Measurements from ENCODE around the gene SPIN2B.
A peak's percentile ranks its signal among the peaks of the same experiment; 100 is the strongest.
"Not testable (repeated sequence)": the region's sequence is repeated elsewhere in the genome, so short reads cannot be mapped to it uniquely, and the experiment has no call there.

The SPIN2B gene

GRCh38 chrX:57121162-57121755, at the start of gene SPIN2B:
Gene SPIN2B, minus strand, starts transcription at chrX:57121548.
- DNase-seq = peak; percentile 97

- peak; percentile 59 for DNase-seq
Measured at GRCh38 chrX:57156397-57157049, 35.2 kb upstream of the SPIN2B start.

GRCh38 chrX:57155171-57155570, 33.8 kb upstream of the SPIN2B start:
- DNase-seq = no peak

- not testable (repeated sequence) for DNase-seq
Measured at GRCh38 chrX:57152222-57152621, 30.9 kb upstream of the SPIN2B start.

- DNase-seq = no peak
Measured at GRCh38 chrX:57138674-57139073, 17.3 kb upstream of the SPIN2B start.

- no peak for DNase-seq
Measured at GRCh38 chrX:57137501-57137900, 16.2 kb upstream of the SPIN2B start.

- peak; percentile 73 for DNase-seq
Measured at GRCh38 chrX:57137073-57137472, 15.7 kb upstream of the SPIN2B start, which contains the start of gene SPIN2A. Gene SPIN2A, minus strand, starts transcription at chrX:57137397. Its CDS starts 800 bp downstream, at chrX:57136597.

- DNase-seq = not testable (repeated sequence)
Measured at GRCh38 chrX:57136589-57136988, 15.2 kb upstream of the SPIN2B start.

GRCh38 chrX:57135287-57135686, 13.9 kb upstream of the SPIN2B start:
- no peak for DNase-seq

GRCh38 chrX:57134702-57135101, 13.4 kb upstream of the SPIN2B start:
- DNase-seq = no peak

- DNase-seq = no peak
Measured at GRCh38 chrX:57133706-57134105, 12.4 kb upstream of the SPIN2B start.

GRCh38 chrX:57133284-57133683, 11.9 kb upstream of the SPIN2B start:
- not testable (repeated sequence) for DNase-seq

- DNase-seq = no peak
Measured at GRCh38 chrX:57132046-57132445, 10.7 kb upstream of the SPIN2B start.

GRCh38 chrX:57121816-57122215, 468 bp upstream of the SPIN2B start:
- no peak for DNase-seq

- DNase-seq = peak; percentile 56
Measured at GRCh38 chrX:57120619-57121161, 658 bp downstream of the SPIN2B start.

GRCh38 chrX:57119416-57119815, 1.9 kb downstream of the SPIN2B start:
- no peak for DNase-seq

- not testable (repeated sequence) for DNase-seq
Measured at GRCh38 chrX:57117566-57117965, 3.8 kb downstream of the SPIN2B start.

- no peak for DNase-seq
Measured at GRCh38 chrX:57104921-57105398, 16.4 kb downstream of the SPIN2B start.

GRCh38 chrX:57104406-57104805, 16.9 kb downstream of the SPIN2B start:
- DNase-seq = no peak

GRCh38 chrX:57103489-57103888, 17.9 kb downstream of the SPIN2B start:
- DNase-seq = no peak

- not testable (repeated sequence) for DNase-seq
Measured at GRCh38 chrX:57102918-57103317, 18.4 kb downstream of the SPIN2B start.

- no peak for DNase-seq
Measured at GRCh38 chrX:57083143-57083542, 38.2 kb downstream of the SPIN2B start.

- DNase-seq = no peak
Measured at GRCh38 chrX:57074458-57074857, 46.9 kb downstream of the SPIN2B start.

Data from islet precursor cell (in vitro differentiated cells).